ENCODE data around the gene NECAB2.

DNA sequence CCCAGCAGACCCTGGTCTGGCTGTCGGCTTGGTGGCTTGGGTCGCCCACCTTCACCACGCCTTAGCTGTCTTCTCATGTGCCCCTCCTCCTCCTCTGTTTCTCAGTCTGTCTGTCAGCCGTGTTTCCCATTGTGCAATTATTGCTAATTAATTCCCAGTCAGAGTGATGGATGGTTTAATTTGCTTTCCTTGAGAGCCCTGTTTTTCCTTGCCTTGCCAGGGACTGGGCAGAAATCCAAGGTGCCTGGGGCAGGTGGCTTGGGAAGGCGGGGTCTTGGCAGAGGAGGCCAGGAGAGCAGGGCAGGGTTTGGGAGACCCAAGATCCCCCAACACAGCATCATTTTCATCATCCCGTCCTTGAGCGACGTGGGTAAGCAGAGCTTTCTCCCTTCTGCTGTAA is 21.3 kb downstream of the NECAB2 start:
- TF ChIP-seq, protein P1, sequence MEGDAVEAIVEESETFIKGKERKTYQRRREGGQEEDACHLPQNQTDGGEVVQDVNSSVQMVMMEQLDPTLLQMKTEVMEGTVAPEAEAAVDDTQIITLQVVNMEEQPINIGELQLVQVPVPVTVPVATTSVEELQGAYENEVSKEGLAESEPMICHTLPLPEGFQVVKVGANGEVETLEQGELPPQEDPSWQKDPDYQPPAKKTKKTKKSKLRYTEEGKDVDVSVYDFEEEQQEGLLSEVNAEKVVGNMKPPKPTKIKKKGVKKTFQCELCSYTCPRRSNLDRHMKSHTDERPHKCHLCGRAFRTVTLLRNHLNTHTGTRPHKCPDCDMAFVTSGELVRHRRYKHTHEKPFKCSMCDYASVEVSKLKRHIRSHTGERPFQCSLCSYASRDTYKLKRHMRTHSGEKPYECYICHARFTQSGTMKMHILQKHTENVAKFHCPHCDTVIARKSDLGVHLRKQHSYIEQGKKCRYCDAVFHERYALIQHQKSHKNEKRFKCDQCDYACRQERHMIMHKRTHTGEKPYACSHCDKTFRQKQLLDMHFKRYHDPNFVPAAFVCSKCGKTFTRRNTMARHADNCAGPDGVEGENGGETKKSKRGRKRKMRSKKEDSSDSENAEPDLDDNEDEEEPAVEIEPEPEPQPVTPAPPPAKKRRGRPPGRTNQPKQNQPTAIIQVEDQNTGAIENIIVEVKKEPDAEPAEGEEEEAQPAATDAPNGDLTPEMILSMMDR (IDR thresholded peaks at IDR 0.05; ENCODE audit: control extremely low read depth in 1 of 3, insufficient read depth in 1 of 3, low read depth in 1 of 3, low read length in 3 of 3): no peak
- TF ChIP-seq ZNF274 (IDR thresholded peaks at IDR 0.05; ENCODE audit: borderline replicate concordance, extremely low read depth, low read length) (no peak), TAF1 (IDR thresholded peaks at IDR 0.05; ENCODE audit: low read depth, low read length) (no peak), YY1 (IDR thresholded peaks at IDR 0.05; ENCODE audit: low read depth, low read length) (no peak), TBP (IDR thresholded peaks at IDR 0.05; ENCODE audit: low read depth, low read length) (no peak), SUZ12 (IDR thresholded peaks at IDR 0.05; ENCODE audit: low read length) (no peak), POLR2AphosphoS5 (IDR thresholded peaks at IDR 0.05; ENCODE audit: low read depth, low read length) (no peak), GTF2F1 (IDR thresholded peaks at IDR 0.05; ENCODE audit: borderline replicate concordance, low read depth, low read length) (no peak), POLR2A (IDR thresholded peaks at IDR 0.05; ENCODE audit: control extremely low read depth in 1 of 2, low read depth in 2 of 2, low read length in 2 of 2) (no peak), RAD21 (IDR thresholded peaks at IDR 0.05 in 1 of 2, conservative IDR thresholded peaks at IDR 0.05 in 1 of 2; ENCODE audit: low read depth in 2 of 2, low read length in 2 of 2) (no peak)
